Vagina (tissue), 2 donors: ENCODE measurements around the gene ITPR1. TPM values are rescaled to one million over a fixed set of nuclear protein-coding genes. Genes with fewer than 3 reads are reported as not detected.

ENCODE experiments used
- DNase-seq, 2 donors: peaks; one replicate each; pipeline ENCODE4 v3.0.0-alpha.2; 2017; ENCODE audit errors: extremely low spot score in 2 of 2
- H3K27ac ChIP-seq: fragments of 200-600 bp; sonication (generic); one replicate; pipeline ENCODE4 v1.5.1; 2019
- H3K27me3 ChIP-seq: fragments of 200-600 bp; sonication (generic); one replicate; pipeline ENCODE4 v1.5.1; 2019
- H3K36me3 ChIP-seq, 2 donors: fragments of 200-600 bp; sonication (generic); one replicate each; pipeline ENCODE4 v1.5.1; 2017 to 2019
- H3K4me1 ChIP-seq: fragments of 200-600 bp; sonication (generic); one replicate; pipeline ENCODE4 v1.5.1; 2019
- H3K4me3 ChIP-seq, 2 donors: fragments of 200-600 bp; sonication (generic); 1 replicate in 1 of 2; 2 replicates in 1 of 2; pipeline ENCODE4 v1.5.1; 2016 to 2019
- H3K9me3 ChIP-seq: fragments of 200-600 bp; sonication (generic); one replicate; pipeline ENCODE4 v1.5.1; 2019
- POLR2A ChIP-seq, 2 donors: fragments of 450-650 bp; IDR thresholded peaks; one replicate each; pipeline ENCODE4 v1.6.1; 2017; ENCODE audit warnings: antibody characterized with exemption in 2 of 2, mild to moderate bottlenecking in 2 of 2, moderate library complexity in 2 of 2
- POLR2AphosphoS5 ChIP-seq, 2 donors: sonication (generic); formaldehyde crosslinking; IDR thresholded peaks; one replicate each; pipeline ENCODE4 v1.9.0; 2017; ENCODE audit warnings: antibody characterized with exemption in 2 of 2, mild to moderate bottlenecking in 2 of 2, low read depth in 1 of 2; ENCODE audit not compliant: insufficient read depth in 1 of 2
- intact Hi-C: fragments of 100-400 bp; cut with DNase I; formaldehyde crosslinking; loops from one replicate; pipeline ENCODE4 v1.15.1; 2023
- total RNA-seq: library from RNA; depleted of rRNA; stranded (reverse); fragments of >200 nt; gene quantifications from one replicate; pipeline ENCODE4 v1.2.3, GENCODE V29; 2016
- TF ChIP-seq, protein P1 (sequence below), 3 experiments: fragments of 450-650 bp in 2 of 3; fragments of 200-600 bp in 1 of 3; sonication (generic) in 1 of 3; IDR thresholded peaks; one replicate each; pipeline ENCODE4 v1.5.1; 2017 to 2019; ENCODE audit warnings: antibody characterized with exemption in 3 of 3, mild to moderate bottlenecking in 2 of 3, moderate library complexity in 2 of 3

The ITPR1 gene
- total RNA-seq, 1 donor from 2014 or later: 108 TPM

DNA sequence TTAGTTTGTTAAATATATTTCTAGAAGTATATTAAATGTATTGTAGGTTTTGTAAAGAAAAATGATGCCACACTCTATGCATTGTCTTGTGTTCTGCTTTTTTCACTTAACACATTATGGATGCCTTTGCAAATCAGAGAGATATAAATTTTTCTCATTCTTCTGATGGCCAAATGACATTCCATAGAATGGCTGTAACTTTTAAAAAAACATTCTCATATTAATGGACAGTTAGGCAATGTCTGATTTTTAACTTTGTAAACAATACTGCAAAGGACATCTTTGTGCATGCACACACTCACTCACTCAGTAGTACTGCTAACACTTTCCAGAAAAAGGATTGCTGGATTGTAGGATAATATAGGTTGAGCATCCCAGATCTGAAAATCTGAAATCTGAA lies 195.9 kb downstream of the ITPR1 start:
- no peak overlapping the region for H3K4me3 ChIP-seq
- no peaks in the 10 kb centered on the region for H3K27me3 ChIP-seq
- no peak for DNase-seq
- TF ChIP-seq, protein P1, sequence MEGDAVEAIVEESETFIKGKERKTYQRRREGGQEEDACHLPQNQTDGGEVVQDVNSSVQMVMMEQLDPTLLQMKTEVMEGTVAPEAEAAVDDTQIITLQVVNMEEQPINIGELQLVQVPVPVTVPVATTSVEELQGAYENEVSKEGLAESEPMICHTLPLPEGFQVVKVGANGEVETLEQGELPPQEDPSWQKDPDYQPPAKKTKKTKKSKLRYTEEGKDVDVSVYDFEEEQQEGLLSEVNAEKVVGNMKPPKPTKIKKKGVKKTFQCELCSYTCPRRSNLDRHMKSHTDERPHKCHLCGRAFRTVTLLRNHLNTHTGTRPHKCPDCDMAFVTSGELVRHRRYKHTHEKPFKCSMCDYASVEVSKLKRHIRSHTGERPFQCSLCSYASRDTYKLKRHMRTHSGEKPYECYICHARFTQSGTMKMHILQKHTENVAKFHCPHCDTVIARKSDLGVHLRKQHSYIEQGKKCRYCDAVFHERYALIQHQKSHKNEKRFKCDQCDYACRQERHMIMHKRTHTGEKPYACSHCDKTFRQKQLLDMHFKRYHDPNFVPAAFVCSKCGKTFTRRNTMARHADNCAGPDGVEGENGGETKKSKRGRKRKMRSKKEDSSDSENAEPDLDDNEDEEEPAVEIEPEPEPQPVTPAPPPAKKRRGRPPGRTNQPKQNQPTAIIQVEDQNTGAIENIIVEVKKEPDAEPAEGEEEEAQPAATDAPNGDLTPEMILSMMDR (IDR thresholded peaks at IDR 0.05): no peak
- no peak for TF ChIP-seq POLR2AphosphoS5 (IDR thresholded peaks at IDR 0.05; ENCODE audit: insufficient read depth in 1 of 2, low read depth in 1 of 2)
- no peak for TF ChIP-seq POLR2A (IDR thresholded peaks at IDR 0.05)
- H3K4me1 ChIP-seq: no peaks in the 10 kb centered on the region
- no peak overlapping the region for H3K27ac ChIP-seq
- H3K36me3 ChIP-seq: peaks cover 0 to 37% of the 10 kb centered on the region in 2 donors
- intact Hi-C loops: no loop called here
- no peaks in the 10 kb centered on the region for H3K9me3 ChIP-seq

GRCh38 chr3:4690277-4690676 lies 197.1 kb downstream of the ITPR1 start:
- intact Hi-C loops: no loop called here
- Histone ChIP-seq H3K27me3 (no peaks in the 10 kb centered on the region), H3K4me1 (no peaks in the 10 kb centered on the region), H3K36me3 (peaks cover 0 to 25% of the 10 kb centered on the region in 2 donors), H3K9me3 (no peaks in the 10 kb centered on the region), H3K4me3 (no peak overlapping the region), H3K27ac (no peak overlapping the region)
- DNase-seq: no peak
- TF ChIP-seq POLR2A (IDR thresholded peaks at IDR 0.05) (no peak), POLR2AphosphoS5 (IDR thresholded peaks at IDR 0.05; ENCODE audit: insufficient read depth in 1 of 2, low read depth in 1 of 2) (no peak)
- TF ChIP-seq, protein P1 (IDR thresholded peaks at IDR 0.05): no peak

DNA sequence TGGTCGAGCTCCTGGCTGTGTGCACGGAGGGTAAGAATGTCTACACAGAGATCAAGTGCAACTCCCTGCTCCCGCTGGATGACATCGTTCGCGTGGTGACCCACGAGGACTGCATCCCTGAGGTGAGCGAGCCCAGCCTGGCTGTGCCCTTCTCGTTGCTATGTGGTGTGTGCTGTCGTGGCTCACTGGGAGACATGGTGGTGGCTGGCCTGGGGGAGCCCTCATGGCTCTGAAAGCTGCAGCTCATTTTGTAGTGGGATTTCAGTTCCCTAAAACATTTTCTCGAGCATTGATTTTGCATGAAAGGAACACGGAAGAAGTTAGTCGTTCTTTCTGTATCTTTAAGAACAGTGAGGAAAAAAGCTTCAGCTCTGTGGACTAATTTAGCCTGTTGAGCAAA lies 200.5 kb downstream of the ITPR1 start:
- TF ChIP-seq POLR2AphosphoS5 (IDR thresholded peaks at IDR 0.05; ENCODE audit: insufficient read depth in 1 of 2, low read depth in 1 of 2) (no peak), POLR2A (IDR thresholded peaks at IDR 0.05) (no peak)
- TF ChIP-seq, protein P1 (IDR thresholded peaks at IDR 0.05): no peak
- intact Hi-C loops: no loop called here
- H3K9me3 ChIP-seq: no peaks in the 10 kb centered on the region
- DNase-seq: no peak
- H3K4me1 ChIP-seq: no peaks in the 10 kb centered on the region
- H3K4me3 ChIP-seq: no peak overlapping the region
- no peak overlapping the region for H3K27ac ChIP-seq
- peaks cover 0 to 10% of the 10 kb centered on the region in 2 donors for H3K36me3 ChIP-seq
- H3K27me3 ChIP-seq: no peaks in the 10 kb centered on the region

GRCh38 chr3:4695846-4696245 lies 202.7 kb downstream of the ITPR1 start:
- intact Hi-C loops: no loop called here
- no peaks in the 10 kb centered on the region for H3K9me3 ChIP-seq
- TF ChIP-seq POLR2A (IDR thresholded peaks at IDR 0.05) (no peak), POLR2AphosphoS5 (IDR thresholded peaks at IDR 0.05; ENCODE audit: insufficient read depth in 1 of 2, low read depth in 1 of 2) (no peak)
- TF ChIP-seq, protein P1 (IDR thresholded peaks at IDR 0.05): no peak
- H3K27ac ChIP-seq: no peak overlapping the region
- no peak overlapping the region for H3K4me3 ChIP-seq
- no peaks in the 10 kb centered on the region for H3K4me1 ChIP-seq
- no peak for DNase-seq
- H3K27me3 ChIP-seq: no peaks in the 10 kb centered on the region
- H3K36me3 ChIP-seq: peaks cover 0 to 22% of the 10 kb centered on the region in 2 donors

DNA sequence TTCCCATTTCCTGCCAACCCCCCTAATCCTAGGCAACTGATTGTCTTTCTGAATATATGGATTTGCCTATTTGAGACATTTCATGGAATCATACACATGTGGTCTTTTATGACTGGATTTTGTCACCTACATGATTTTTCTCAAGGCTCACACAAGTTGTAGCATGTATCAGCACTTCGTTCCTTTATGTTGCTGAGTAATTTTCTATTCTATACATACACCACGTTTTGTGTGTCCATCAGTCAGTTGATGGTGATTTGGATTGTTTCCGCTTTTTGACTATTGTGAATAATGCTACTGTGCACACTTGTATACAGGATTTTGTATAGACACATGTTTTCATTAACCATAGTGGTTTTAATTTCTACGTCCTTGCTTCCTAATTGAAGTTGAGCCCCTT lies 203.1 kb downstream of the ITPR1 start:
- Histone ChIP-seq H3K36me3 (peaks cover 0 to 22% of the 10 kb centered on the region in 2 donors), H3K9me3 (no peaks in the 10 kb centered on the region), H3K4me3 (no peak overlapping the region), H3K4me1 (no peaks in the 10 kb centered on the region), H3K27ac (no peak overlapping the region), H3K27me3 (no peaks in the 10 kb centered on the region)
- DNase-seq: no peak
- intact Hi-C loops: no loop called here
- TF ChIP-seq POLR2A (IDR thresholded peaks at IDR 0.05): no peak
- TF ChIP-seq, protein P1 (IDR thresholded peaks at IDR 0.05): no peak
- TF ChIP-seq POLR2AphosphoS5 (IDR thresholded peaks at IDR 0.05; ENCODE audit: insufficient read depth in 1 of 2, low read depth in 1 of 2): no peak
